ENCODE data around the gene CCL3. TPM values are rescaled to one million over a fixed set of nuclear protein-coding genes. Genes with fewer than 3 reads are reported as not detected.

The CCL3 gene
- polyA plus RNA-seq, 1 of the 3 experiments (the other 2 are of a cell fraction): not detected

- H3F3A ChIP-seq (replicated peaks; ENCODE audit: insufficient read depth): no peaks in the 10 kb centered on the region
- TF ChIP-seq, protein P1, sequence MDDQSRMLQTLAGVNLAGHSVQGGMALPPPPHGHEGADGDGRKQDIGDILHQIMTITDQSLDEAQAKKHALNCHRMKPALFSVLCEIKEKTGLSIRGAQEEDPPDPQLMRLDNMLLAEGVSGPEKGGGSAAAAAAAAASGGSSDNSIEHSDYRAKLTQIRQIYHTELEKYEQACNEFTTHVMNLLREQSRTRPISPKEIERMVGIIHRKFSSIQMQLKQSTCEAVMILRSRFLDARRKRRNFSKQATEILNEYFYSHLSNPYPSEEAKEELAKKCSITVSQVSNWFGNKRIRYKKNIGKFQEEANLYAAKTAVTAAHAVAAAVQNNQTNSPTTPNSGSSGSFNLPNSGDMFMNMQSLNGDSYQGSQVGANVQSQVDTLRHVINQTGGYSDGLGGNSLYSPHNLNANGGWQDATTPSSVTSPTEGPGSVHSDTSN (IDR thresholded peaks at IDR 0.05): no peak
- TF ChIP-seq SIN3A (IDR thresholded peaks at IDR 0.05; ENCODE audit: borderline replicate concordance, low read depth, low read length): no peak
- TF ChIP-seq MAX (IDR thresholded peaks at IDR 0.05; ENCODE audit: low read depth): no peak
- no peak for TF ChIP-seq CHD2 (IDR thresholded peaks at IDR 0.05; ENCODE audit: low read length, partially characterized antibody)
- no peak for TF ChIP-seq EZH2phosphoT487 (IDR thresholded peaks at IDR 0.05; ENCODE audit: borderline replicate concordance, low read depth)
- TF ChIP-seq RAD21 (IDR thresholded peaks at IDR 0.05; ENCODE audit: low read length): no peak
- TF ChIP-seq, protein P2, sequence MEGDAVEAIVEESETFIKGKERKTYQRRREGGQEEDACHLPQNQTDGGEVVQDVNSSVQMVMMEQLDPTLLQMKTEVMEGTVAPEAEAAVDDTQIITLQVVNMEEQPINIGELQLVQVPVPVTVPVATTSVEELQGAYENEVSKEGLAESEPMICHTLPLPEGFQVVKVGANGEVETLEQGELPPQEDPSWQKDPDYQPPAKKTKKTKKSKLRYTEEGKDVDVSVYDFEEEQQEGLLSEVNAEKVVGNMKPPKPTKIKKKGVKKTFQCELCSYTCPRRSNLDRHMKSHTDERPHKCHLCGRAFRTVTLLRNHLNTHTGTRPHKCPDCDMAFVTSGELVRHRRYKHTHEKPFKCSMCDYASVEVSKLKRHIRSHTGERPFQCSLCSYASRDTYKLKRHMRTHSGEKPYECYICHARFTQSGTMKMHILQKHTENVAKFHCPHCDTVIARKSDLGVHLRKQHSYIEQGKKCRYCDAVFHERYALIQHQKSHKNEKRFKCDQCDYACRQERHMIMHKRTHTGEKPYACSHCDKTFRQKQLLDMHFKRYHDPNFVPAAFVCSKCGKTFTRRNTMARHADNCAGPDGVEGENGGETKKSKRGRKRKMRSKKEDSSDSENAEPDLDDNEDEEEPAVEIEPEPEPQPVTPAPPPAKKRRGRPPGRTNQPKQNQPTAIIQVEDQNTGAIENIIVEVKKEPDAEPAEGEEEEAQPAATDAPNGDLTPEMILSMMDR (IDR thresholded peaks at IDR 0.05): no peak
- no peak for TF ChIP-seq FOSL2 (IDR thresholded peaks at IDR 0.05; ENCODE audit: borderline replicate concordance, low read depth)
- TF ChIP-seq, protein P3, sequence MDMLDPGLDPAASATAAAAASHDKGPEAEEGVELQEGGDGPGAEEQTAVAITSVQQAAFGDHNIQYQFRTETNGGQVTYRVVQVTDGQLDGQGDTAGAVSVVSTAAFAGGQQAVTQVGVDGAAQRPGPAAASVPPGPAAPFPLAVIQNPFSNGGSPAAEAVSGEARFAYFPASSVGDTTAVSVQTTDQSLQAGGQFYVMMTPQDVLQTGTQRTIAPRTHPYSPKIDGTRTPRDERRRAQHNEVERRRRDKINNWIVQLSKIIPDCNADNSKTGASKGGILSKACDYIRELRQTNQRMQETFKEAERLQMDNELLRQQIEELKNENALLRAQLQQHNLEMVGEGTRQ (IDR thresholded peaks at IDR 0.05; ENCODE audit: borderline replicate concordance, low read depth, low read length): no peak
- TF ChIP-seq POLR2AphosphoS5 (IDR thresholded peaks at IDR 0.05; ENCODE audit: low read depth, low read length): no peak
- no peak for TF ChIP-seq SMC3 (IDR thresholded peaks at IDR 0.05; ENCODE audit: low read depth, low read length)
- no peak for TF ChIP-seq FOXM1 (IDR thresholded peaks at IDR 0.05; ENCODE audit: low read depth)
- TF ChIP-seq, protein P4, sequence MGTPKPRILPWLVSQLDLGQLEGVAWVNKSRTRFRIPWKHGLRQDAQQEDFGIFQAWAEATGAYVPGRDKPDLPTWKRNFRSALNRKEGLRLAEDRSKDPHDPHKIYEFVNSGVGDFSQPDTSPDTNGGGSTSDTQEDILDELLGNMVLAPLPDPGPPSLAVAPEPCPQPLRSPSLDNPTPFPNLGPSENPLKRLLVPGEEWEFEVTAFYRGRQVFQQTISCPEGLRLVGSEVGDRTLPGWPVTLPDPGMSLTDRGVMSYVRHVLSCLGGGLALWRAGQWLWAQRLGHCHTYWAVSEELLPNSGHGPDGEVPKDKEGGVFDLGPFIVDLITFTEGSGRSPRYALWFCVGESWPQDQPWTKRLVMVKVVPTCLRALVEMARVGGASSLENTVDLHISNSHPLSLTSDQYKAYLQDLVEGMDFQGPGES (IDR thresholded peaks at IDR 0.05; ENCODE audit: low read depth, low read length): no peak
- TF ChIP-seq TAF1 (IDR thresholded peaks at IDR 0.05; ENCODE audit: borderline replicate concordance, low read depth, low read length): no peak
- TF ChIP-seq JUND (IDR thresholded peaks at IDR 0.05): no peak
- ChIA-PET CTCF (interaction anchor here (1.6 kb wide), 1 partner anchor 137 kb away, joined by 4 read pairs; no protein-coding TSS in a partner anchor), POLR2A (no interaction called here)
- no peak overlapping the region for H3K27ac ChIP-seq (ENCODE audit: low read depth in 2 of 2, low read length in 1 of 2)
- H3K4me2 ChIP-seq: no peak overlapping the region
- H3K4me1 ChIP-seq (ENCODE audit: control insufficient read depth in 1 of 2, insufficient read depth in 2 of 2, low read depth in 1 of 2, low read length in 1 of 2): no peaks in the 10 kb centered on the region
- H3K79me2 ChIP-seq (ENCODE audit: insufficient read depth): no peaks in the 10 kb centered on the region
- no peak overlapping the region for H3K4me3 ChIP-seq (ENCODE audit: low read depth in 2 of 2, low read length in 1 of 2)
- 18% methylated on average over 4 of the region's 6 CpGs for WGBS (ENCODE audit: low lambda C conversion rate)
- H3K9me3 ChIP-seq: no peaks in the 10 kb centered on the region
- peaks cover 29% of the 10 kb centered on the region; the same call in 1 of the 2 replicates for H3K27me3 ChIP-seq (ENCODE audit: insufficient read depth)
- H3K36me3 ChIP-seq (replicated peaks in 1 of 2; ENCODE audit: control insufficient read depth in 1 of 2, insufficient read depth in 2 of 2, low read length in 1 of 2): no peaks in the 10 kb centered on the region
- no peak overlapping the region for H2AFZ ChIP-seq (ENCODE audit: low read depth)
- no peak overlapping the region for H3K9ac ChIP-seq
- no peaks in the 10 kb centered on the region for H3K9me2 ChIP-seq
- H4K20me1 ChIP-seq (ENCODE audit: insufficient read depth): no peaks in the 10 kb centered on the region
- DNase-seq: no peak
These were observed 16.5 kb upstream of the CCL3 start for GRCh38 chr17:36106493-36106835.

All from SK-N-SH (cell line).